T-helper 2 cell (primary cell): ENCODE results near the gene CACNA1F.

Experiments
- DNase-seq, 5 experiments: peaks; one replicate each; pipeline versions ENCODE4 v3.0.0 to v3.0.0-alpha.2; 2012 to 2022

Gene CACNA1F

DNA sequence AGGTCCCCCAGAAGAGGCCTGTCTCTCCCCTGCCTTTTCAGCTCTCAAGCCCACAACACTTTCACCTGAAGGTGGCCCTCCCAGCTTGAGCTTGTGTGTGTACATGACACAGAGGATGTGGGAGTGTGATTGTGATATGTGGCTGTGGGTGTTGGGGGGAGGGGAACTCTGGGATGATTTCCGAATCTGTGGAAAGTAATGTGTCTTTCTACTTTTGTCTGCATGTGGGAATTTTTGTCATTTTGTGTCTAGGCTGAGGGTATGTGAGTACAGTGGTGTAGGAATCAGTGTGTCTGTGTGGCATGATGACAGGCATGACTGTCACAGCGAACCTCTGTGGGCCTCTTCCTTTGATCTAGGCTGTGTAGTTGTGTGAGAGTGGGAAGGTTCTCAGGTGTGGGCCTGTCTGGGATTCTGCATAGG lies 39.6 kb downstream of the CACNA1F start:
- peak in 1 of 5 experiments; percentile 48 for DNase-seq

DNA sequence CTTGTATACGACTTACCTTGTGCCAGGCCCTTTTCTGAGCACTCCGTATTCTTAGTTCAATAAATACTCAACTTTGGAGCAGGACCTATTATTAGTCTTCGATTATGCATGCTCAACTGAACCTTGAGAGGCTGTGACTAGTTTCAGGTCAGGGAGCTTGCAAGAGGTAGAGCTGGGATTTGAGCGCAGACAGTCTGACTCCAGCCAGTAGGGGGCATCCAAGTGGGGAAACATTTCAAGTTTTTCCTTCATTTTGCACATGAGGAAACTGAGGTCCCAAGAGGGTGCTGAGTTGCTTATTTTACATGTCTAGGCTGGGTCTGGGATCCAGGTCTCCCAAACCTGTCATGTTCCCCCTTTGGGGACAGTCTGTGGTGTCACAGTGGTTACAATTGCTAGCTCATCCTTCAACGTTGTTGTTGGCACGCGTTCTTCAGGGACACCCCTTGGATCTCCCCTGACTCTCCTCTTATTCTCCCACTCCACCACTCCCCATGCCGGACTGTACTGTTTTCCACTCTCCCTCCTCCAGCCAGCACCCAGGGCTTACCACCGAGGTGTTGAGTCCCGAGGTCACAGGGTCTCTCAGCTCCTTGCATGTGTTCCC lies 40.3 kb downstream of the CACNA1F start:
- peak in 1 of 5 experiments; percentile 48 for DNase-seq

- peak in 1 of 5 experiments; percentile 54 for DNase-seq
Observed at GRCh38 chrX:49191574-49192011, 41.5 kb downstream of the CACNA1F start.

- DNase-seq = peak; percentile 54 to 99 (median 77)
Observed at GRCh38 chrX:49190821-49191573, 42.1 kb downstream of the CACNA1F start.

DNA sequence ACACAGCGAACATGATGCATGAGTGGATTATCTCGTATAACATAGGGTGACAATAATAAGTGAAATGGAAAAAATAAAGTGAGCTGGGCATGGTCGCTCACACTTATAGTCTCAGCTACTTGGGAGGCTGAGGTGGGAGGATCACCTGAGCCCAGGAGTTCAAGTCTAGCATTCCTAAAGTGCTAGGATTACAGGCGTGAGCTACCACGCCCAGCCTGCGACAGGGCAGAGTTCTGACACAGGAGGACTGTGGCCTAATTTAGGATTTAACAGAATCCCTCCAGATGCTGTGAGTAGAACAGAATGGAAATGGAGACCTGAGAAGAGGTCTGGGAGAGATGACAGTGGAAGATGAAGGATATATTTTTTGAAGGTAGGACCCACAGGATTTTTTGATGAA lies 43.5 kb downstream of the CACNA1F start:
- DNase-seq = no peak

DNA sequence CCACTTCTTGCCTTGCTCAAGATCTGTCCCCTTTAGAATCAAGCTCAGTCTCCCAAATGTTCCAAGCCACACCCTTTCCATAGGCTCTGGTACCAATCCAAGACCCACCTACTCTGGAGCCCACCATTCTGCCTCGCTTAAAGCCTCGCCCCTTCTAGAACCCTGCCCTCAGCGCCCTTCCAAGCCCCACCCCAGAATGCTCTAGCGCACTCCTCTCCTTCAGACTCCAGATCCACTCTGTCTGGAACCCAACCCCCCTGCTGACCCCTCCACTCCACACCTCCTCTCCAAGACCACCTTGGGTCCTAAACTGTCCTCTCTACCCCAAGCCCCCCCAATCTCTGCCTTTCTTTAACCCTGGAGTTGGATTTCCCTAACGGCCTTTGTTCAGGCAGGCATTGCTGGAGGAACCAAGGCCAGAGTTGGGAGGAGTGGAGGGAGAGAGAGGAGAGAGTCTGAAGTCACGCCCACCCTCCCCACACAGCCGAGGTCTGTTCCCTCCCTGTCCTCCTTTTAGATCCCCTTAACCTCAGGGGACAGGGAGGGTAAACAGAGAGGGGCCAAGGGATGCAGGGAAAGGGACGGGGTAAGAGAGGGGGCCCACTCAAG lies 44.6 kb downstream of the CACNA1F start:
- no peak for DNase-seq

DNA sequence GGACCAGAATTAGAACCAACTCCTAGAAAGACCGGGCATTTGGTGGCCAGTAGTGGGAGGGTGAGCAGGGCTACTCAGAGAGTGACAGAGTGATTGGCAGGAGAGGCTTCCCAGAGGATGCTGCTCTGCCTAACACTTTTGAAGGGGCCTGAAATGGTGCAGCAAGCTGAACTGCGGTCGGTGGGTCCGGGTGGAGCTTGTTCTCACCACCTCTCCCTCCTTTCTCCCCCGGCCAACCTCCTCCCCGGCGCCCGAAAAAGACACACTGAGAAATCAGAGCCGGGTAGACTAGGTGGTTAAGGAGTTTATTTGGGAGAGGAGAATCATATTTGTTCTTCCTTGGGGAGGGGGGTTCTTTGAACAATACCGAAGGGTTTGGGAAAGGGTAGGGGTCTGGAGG lies 45.6 kb downstream of the CACNA1F start:
- DNase-seq = no peak

DNA sequence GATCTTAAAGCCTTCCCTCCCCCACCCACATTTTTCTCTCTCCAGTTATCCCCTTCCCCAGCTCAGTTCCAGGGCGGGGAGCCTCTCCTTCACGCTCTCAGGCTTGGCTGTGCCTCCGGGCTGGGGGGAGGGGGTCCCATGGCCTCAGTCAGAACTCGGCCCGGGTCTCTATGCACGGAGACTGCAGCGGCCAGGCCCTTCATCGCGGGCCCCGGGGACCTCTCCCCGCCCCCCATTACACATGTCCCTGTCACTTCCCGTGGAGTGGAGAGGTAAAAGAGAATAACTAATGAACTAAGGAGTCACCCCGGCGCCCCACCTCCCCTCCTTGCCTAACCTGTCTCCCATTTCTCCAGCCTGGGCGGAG lies 46.1 kb downstream of the CACNA1F start:
- DNase-seq = no peak

GRCh38 chrX:49186125-49187027 lies 46.8 kb downstream of the CACNA1F start, which contains the start of gene PRICKLE3:
PRICKLE3 (minus strand) TSS chrX:49186373; CDS start chrX:49186297, 76 bp downstream.
- peak; percentile 45 to 78 (median 60) for DNase-seq

GRCh38 chrX:49184294-49185281 lies 48.6 kb downstream of the CACNA1F start:
- peak in 2 of 5 experiments; percentile 14 to 44 for DNase-seq

- no peak for DNase-seq
Observed at GRCh38 chrX:49183701-49184281, 49.3 kb downstream of the CACNA1F start.

- DNase-seq = no peak
Observed at GRCh38 chrX:49179358-49179757, 53.8 kb downstream of the CACNA1F start.

- DNase-seq = no peak
Observed at GRCh38 chrX:49178537-49178936, 54.6 kb downstream of the CACNA1F start.

DNA sequence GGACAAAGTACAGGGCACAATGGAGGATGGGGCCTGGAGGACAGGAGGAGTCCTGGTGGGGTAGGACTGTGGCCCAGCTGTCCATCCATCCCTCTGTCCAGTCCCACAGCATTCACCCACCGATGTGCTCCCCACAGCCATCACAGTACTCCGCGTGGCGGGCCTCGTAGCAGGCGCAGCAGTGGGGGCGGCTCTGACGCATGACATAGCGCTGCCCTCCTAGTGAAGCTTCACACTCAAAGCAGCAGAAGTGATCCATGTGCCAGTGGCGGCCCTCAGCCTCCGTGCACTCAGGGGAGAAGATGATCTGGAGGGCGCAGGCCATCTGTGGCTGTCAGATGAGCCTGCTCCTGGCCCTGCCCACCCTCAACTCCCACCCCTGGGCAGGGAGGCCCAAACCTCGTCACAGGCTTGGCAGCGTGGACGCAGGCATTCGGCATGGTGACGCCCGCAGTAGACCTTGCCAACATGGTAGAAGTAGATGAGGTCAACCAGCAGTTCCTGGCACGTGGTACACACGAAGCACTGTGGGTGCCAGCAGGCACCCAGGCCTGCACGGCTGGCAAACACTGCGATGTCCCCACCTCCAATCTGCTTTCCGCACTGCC lies 55.2 kb downstream of the CACNA1F start:
- no peak for DNase-seq

- peak in 1 of 5 experiments; percentile 34 for DNase-seq
Observed at GRCh38 chrX:49177338-49177833, 55.8 kb downstream of the CACNA1F start.

- DNase-seq = no peak
Observed at GRCh38 chrX:49176421-49177326, 56.5 kb downstream of the CACNA1F start.

- DNase-seq = no peak
Observed at GRCh38 chrX:49175435-49176274, 57.5 kb downstream of the CACNA1F start.

DNA sequence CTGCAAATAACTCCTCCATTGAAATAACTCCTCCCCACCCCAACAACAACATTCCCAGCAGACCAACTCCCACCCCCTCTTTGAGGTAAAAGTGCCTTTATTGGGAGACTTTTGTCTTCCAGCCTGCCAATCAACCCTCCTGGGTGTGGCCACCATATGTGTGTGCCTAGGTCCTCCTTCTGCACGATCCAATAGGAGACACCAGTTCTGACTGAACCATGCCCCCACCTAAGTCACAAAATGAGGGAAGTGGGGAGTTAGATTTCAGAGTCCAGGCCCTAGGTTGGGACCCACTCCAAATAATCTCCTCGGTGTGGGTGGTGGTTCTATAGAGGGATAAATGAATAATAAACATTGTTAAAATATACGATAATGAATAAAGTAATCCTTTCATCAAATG lies 58.4 kb downstream of the CACNA1F start:
- DNase-seq = no peak
